A549 treated with GW870086 at 1 μM for 4 hours (cell line): ENCODE data around the gene CD2. TPM values are rescaled to one million over a fixed set of nuclear protein-coding genes. Genes with fewer than 3 reads are reported as not detected.

Experiments
- total RNA-seq: library from RNA; stranded (reverse); fragments of 200-300 nt; extraction: Qiagen RNA extraction; gene quantifications from 5 replicates; pipeline ENCODE4 v1.2.3, GENCODE V29; 2022; ENCODE audit warnings: low read depth

Gene CD2
- not detected in 5 replicates for total RNA-seq

GRCh38 chr1:116754198-116754977 is at the start of gene CD2:
TSS of gene CD2 (plus strand) at chr1:116754430. CDS start at chr1:116754493, 63 bp downstream.

Other genes with a start within 250 kb of the CD2 start
- gene CD58, start 183.4 kb upstream of the CD2 start, total RNA-seq, result 21.3 to 26.6 TPM (median 25.1 TPM) in 5 replicates
- gene IGSF3, start 86.7 kb upstream of the CD2 start, total RNA-seq, result 14.4 to 21.3 TPM (median 19.2 TPM) in 5 replicates
- 12.0 to 15.7 TPM (median 15.3 TPM) in 5 replicates for gene PTGFRN, start 155.5 kb downstream of the CD2 start, total RNA-seq
- 0.06 to 0.35 TPM (median 0.10 TPM) in 5 replicates for gene CD101, start 247.3 kb downstream of the CD2 start, total RNA-seq